A673 (cell line): ENCODE measurements around the gene CNPY4.

Experiments used
- CTCF ChIP-seq: fragments of 300-800, 200-600 bp; sonication (generic); conservative IDR thresholded peaks from 2 replicates; pipeline ENCODE4 v1.5.1; 2017; ENCODE audit warnings: low read depth, mild to moderate bottlenecking, antibody characterized with exemption, low read length, moderate library complexity, mixed read lengths
- EZH2 ChIP-seq: fragments of 200-600 bp; sonication (generic); IDR thresholded peaks from 2 replicates; pipeline ENCODE4 v1.6.1; 2017; ENCODE audit warnings: borderline replicate concordance, low read depth, mild to moderate bottlenecking, mixed read lengths, antibody characterized with exemption, low read length; ENCODE audit not compliant: poor library complexity, severe bottlenecking

- TF ChIP-seq EZH2: no peak
- TF ChIP-seq CTCF: no peak
Measured at GRCh38 chr7:100119072-100119969, at the start of gene CNPY4, which contains the start of gene TAF6.
